Middle frontal gyrus (tissue), 1 donor: ENCODE measurements around the gene DAGLB.
A peak's percentile ranks its signal among the peaks of the same experiment; 100 is the strongest.
"Not testable (repeated sequence)": the region's sequence is repeated elsewhere in the genome, so short reads cannot be mapped to it uniquely, and the experiment has no call there.

ENCODE experiments used
- DNase-seq: peaks from one replicate; pipeline ENCODE4 v3.0.0-alpha.2; 2015; ENCODE audit warnings: low spot score; ENCODE audit errors: extremely low spot score

DAGLB gene

DNA sequence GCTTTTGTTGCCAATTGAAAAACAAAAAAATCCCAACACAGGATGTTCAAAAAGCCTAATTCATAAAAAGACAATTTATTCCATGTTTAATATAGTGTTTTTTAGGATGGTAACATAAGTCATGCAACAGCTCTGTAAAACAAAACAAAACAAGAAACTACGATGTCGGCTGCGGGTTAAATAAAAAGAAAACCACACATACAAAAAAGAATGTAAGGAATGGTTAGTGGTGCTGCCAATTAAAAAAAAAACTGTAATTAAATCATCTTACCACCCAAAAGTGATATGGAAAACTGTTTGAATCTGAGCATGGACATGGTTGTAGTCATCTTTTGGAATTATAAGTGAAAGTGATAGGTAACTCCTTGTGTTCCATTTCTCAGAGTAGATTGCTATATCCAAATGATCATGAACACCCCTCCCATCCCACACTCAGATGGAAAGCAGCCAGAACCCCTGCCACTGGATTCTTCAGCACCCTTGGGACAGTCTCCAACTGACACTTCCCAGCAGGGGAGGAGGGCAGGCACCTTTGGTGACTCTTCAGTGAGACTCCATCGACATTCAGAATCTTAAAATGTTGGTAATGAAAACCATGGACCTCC, 14.3 kb upstream of the DAGLB start:
- no peak for DNase-seq

DNA sequence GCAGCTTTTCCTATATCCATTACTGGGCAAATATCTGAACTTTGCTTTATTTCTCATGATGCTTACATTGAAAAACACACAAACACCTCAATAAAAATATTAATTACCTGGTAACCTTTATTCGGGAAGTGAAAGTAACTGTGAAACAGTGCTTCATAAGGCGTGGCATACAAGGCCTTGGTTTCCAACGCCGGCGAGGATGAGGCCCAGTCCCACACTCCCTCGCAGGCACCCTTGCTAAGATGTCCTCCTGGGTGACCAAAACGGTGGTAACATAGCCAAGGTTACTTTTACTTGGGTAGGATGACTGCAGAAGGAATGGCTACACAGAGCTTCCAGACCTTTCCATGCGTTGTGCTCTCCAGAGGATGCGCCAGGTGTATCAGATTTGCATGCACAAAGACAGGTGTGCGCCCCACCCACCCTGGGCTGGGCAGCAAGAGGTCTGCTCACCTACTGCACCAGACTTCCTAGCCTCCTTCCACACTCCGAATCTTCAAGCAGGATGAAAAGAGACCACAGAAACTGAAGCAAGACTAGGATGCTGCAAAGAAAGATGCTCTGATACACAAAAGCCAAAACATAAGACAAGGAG, 13.3 kb upstream of the DAGLB start:
- DNase-seq = no peak

DNA sequence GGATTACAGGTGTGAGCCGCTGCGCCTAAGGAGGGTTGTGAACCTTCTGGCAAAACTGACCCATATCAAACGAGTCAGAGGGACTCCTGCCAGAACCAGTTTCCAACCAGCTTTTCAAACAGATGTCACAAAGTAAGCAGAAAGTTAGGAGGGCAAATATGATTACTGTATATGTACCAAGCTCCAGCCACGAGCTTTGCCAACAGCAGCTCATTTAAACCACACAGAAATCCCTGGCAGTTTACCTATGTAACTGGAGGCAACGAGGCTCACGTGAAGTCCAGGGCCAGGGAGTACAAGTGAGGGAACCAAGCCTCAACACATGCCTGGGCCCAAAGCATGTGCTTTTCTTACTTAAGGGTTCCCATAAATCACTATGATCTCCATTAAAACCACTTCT, 12.5 kb upstream of the DAGLB start:
- no peak for DNase-seq

DNA sequence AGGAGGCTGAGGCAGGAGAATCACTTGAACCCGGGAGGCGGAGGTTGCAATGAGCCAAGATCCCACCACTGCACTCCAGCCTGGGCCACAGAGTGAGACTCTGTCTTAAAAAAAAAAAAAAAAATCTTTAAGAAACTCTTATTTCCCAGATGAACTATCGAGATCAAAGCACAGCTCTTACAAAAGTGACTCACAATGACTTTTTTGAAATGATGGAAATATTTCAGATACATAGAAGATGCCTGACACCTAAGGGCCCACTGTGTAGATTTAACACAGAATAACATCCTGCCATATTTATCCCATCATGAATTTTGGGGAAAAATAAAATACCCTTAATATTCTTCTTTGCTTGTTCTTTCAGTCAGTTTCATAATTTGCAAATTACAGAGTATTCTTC, 10.9 kb upstream of the DAGLB start:
- not testable (repeated sequence) for DNase-seq

DNA sequence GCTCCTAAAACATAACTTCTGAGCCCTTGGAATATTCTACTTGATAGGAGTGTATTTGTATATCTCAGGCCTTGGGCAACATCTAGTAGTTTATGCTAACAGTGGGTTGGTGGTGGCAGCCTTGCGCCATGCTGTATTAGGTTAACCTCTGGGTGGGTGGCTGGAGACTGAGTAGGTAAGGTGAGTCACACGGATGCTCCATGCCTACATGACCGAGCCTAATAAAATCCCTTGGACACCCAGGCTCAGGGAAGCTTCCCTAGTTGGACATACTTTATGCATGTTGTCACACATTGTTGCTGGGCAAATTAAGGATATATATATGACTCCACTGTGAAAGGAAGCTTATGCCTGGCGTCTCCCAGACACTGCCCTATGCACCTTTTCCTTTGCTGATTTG, 6.0 kb upstream of the DAGLB start:
- no peak for DNase-seq

DNA sequence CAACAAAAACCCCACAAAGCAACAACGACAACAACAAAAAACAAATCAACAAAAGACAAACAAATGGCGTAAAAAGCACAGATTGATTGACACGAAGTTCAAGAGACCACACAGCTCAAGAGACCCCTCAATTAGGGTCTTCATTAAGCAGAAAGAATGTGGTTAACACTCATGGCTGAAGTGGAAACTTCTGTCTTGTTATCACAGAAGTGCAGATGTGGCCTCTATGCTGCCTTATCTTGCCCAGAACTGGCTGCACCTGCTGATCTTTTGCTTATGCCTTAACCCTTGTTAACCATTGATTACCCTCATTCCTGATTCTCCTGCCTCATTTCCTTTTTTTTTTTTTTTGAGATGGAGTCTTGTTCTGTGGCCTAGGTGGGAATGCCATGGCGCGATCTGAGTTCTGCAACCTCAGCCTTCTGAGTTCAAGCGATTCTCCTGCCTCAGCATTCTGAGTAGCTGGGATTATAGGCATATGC, 3.5 kb upstream of the DAGLB start:
- DNase-seq = no peak

DNA sequence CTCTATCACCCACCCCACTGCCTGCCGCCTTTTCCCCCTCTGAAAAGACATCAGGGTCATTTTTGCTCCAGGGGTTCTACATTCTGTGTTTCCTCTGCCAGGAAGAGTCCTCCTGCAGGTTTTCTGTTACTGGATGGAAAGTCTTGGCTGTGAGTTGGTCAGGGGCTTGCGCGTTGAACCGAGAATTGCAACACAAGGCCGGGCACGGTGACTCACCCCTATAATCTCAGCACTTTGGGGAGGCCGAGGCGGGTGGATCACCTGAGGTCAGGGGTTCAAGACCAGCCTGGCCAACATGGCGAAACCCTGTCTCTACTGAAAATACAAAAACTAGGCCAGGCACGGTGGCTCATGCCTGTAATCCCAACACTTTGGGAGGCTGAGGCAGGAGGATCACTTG, 2.8 kb upstream of the DAGLB start:
- DNase-seq = not testable (repeated sequence)

DNA sequence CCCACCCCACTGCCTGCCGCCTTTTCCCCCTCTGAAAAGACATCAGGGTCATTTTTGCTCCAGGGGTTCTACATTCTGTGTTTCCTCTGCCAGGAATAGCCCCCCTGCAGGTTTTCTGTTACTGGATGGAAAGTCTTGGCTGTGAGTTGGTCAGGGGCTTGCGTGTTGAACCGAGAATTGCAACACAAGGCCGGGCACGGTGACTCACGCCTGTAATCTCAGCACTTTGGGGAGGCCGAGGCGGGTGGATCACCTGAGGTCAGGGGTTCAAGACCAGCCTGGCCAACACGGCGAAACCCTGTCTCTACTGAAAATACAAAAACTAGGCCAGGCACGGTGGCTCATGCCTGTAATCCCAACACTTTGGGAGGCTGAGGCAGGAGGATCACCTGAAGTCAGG, 2.1 kb upstream of the DAGLB start:
- not testable (repeated sequence) for DNase-seq

DNA sequence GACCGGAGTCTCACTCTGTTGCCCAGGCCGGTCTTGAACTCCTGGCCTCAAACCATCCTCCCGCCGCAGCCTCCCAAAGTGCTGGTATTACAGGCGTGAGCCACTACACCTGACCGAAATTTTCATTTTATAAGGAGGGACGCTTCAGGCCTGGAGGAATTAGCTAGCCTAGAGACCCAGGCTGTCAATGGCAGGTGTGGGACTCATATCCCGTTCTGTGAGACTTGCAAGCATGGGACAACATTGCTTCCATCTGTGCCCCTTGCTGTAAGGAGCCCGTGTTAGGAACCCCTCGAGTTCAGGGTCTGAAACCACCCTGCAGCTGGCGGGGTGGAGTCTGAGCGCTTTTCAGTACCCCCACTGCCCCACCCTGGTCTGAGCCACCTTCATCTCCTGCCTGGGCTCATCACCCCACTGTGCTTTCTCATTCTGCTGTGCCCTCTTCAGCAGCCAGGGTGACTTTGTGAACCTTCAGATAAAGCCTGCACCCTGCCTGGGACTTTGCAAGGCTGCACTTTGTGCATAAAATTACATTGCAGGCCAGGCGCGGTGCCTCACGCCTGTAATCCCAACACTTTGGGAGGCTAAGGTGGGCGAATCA, 1.3 kb upstream of the DAGLB start:
- DNase-seq = no peak

DNA sequence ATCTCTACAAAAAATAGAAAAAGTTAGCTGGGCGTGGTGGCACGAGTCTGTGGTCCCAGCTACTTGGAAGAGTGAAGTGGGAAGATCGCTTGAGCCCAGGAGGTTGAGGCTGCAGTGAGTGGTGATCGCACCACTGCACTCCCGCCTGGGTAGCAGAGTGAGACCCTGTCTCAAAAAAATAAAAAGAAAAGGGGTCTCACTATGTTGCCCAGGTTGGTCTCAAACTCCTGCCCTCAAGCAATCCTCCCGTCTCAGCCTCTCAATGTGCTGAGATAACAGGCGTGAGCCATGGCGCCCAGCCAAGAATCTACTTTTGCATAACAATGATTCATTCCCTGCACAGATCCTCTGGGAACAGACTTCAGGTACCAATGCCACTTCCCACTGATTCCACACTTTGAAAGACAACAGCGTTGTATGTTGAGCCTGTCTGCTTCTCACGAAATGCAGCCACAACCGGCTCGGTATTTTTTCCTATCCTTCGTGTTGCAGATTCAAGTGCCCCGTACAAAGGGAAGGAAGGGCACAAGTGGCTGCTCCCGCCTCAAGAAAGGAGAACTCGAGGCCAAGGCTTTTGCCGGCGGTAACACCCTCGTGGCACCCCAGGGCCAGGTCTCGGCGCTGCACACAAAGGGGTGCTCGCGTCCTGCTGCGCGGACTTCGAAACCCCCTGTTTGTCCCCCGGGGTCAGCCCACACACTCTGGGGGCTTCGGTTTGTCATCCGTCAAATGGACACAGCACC, 745 bp downstream of the DAGLB start:
- DNase-seq = no peak

DNA sequence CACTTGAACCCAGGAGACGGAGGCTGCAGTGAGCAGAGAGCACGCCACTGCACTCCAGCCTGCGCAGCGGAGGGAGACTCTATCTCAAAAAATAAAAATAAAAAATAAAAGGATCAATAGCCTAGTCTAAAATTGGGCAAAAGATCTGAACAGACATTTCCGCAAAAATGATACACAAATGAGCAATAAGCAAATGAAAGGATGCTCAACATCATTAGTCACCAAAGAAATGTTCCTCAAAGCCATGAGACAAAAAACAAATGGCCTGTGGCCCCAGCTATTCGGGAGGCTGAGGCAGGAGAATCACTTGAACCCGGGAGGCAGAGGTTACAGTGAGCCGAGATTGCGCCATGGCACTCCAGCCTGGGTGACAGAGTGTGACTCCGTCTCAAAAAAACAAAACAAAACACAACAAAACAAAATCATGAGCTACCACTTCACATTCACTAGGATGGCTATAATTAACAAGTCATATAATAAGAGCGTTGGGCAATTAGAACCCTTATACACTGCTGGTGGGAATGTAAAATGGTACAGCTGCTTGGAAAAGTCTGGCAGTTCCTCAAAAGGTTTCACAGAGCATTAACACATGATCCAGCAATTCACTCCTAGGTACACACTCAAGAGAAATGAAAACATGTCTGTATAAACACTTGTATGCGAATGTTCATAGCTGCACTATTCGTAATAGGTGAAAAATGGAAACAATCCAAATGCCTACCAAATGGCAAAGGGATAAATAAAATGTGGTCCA, 3.1 kb downstream of the DAGLB start:
- no peak for DNase-seq

DNA sequence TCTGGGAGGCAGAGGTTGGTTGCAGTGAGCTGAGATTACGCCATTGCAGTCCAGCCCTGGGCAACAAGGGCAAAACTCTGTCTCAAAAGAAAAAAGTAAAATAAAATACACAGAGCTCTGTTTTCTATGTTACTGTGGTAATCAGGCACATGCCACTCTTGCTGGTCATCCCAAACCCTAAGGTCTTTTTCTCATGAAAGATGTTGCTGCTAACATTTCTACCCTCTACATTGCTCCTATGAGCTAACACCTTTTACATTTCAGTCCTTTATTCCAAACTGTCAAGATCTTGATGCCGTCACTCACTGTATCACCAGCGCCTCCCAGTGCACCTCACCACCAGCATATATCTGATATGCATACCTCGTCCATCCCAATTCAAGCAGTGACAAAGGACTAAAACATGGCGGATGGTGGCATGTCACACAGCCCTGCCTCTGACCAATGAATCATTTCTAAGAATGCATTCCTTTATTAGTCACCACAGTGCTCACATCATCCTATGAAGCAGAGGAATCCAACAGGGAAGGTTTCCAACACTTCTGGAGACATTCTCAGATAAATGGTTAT, 4.3 kb downstream of the DAGLB start:
- no peak for DNase-seq

DNA sequence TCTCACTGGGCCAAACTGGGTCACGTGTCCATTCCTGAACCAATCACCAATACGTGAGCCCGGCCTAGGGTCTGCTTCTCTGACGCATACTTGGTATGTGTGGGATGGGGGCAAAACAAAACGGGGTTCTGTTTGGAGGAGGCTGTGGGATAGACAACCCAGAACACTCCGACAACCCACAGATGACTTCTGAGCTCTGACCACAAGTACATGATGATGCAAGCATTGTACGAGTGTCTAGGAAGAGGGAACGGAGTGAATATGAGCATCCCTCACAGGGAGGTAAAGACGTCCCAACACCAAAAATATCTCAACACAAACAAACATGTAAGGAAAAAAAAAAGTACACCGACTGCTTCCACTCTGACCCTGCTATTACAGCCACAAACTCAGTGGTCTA, 5.6 kb downstream of the DAGLB start:
- DNase-seq = no peak

DNA sequence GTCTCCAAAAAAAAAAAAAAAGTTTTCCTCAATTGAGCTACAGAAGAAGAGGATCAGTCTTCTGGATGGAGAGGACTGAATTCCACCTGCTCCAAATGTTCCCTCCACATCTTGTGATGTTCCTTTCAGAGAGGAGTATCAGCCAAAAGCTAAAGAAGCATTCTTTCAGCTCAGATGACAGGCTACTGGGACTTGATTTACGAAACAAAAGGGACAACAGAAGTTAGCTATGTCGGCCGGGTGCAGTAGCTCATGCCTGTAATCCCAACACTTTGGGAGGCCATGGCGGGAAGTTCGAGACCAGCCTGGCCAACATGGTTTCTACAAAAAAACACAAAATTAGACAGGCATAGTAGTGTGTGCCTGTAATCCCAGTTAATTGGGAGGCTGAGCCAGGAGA, 7.4 kb downstream of the DAGLB start:
- DNase-seq = no peak

DNA sequence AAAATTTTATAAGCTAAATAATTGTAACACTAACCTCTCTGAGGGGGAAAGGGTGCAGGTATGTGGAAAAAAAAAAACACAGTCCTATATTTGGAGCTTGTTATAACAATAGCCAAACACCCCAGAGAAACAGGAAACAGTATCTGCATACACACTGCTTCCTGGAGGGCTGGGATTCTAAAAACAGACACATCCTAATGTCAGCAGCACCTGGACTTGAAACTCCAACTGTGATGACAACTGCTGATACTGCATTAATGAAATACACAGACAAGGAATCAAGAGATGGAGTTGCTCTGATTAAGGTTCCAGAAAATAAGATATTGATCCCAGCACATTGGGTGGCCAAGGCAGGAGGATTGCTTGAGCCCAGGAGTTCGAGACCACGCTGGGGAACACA, 9.3 kb downstream of the DAGLB start:
- DNase-seq = no peak

DNA sequence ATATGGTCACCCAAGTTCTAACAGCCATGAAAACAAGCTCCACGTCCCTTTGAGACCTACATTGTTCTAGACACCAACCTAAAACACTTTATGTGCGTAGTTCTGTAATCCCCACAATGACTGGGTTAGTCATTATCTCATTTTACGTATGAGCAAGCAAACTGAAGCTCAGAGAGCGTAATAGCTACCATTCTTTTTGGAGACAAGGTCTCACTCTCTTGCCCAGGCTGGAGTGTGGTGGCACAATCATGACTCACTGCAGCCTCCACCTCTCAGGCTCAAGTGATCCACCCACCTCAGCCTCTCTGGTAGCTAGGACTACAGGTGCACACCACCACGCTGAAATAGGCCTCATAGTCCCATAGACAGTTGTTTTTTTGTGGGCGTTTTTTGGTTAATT, 10.5 kb downstream of the DAGLB start:
- DNase-seq = no peak

DNA sequence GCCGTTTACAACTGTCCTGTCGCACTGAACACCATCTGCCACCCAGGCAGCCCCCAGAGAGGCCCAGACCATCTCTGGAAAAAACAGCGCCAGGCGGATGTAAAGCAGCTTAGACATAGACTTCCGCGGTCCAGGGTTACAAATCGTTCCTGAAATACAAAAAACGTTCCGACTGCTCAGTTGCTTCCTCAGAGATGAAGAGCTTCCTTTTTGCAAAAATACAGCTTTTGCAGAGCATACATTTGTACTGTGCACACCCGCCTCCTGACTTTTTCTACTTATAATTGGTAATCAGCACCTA, 11.4 kb downstream of the DAGLB start:
- DNase-seq = no peak

DNA sequence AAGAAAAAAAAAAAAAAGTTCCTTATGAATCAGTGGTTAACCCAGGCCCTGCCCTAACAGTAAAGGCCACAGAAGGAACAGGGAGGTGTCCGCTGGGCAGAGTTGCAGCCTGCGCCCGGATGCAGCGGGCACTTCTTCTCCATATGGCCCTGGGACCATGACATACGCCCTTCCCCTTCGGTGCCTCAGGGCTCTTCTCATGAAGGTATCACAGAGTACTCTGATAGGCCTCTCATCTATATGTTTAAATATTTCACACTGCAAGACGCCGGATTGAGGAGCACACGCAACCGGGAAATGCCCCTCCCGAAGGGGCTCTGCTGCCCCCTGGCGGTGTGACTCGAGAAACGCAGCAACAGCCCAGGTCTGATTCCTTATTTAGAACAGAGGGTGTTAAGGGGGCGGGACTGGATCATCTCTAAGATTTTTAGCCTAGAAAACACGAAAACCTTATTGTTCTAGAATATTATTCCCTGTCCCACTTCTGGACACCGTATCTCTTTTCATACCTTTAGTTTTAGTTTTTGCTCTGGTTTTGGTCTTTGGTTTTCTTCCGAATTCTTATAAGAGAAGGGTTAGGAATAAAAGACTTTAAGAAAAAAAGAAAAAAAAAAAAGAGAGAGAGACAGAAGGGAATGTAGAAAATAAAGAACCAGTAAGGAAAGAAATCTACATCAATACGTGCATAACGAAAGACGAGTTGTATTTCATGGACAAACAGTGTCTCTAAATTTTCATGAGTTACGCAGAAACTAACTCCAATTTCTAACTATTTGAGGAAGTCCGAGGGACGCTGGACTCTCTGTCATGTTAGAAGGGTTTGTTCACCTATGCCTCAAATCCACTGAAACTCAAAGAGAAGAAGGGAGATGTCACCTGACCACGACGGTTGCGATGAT, 12.0 kb downstream of the DAGLB start:
- peak; percentile 76 for DNase-seq

DNA sequence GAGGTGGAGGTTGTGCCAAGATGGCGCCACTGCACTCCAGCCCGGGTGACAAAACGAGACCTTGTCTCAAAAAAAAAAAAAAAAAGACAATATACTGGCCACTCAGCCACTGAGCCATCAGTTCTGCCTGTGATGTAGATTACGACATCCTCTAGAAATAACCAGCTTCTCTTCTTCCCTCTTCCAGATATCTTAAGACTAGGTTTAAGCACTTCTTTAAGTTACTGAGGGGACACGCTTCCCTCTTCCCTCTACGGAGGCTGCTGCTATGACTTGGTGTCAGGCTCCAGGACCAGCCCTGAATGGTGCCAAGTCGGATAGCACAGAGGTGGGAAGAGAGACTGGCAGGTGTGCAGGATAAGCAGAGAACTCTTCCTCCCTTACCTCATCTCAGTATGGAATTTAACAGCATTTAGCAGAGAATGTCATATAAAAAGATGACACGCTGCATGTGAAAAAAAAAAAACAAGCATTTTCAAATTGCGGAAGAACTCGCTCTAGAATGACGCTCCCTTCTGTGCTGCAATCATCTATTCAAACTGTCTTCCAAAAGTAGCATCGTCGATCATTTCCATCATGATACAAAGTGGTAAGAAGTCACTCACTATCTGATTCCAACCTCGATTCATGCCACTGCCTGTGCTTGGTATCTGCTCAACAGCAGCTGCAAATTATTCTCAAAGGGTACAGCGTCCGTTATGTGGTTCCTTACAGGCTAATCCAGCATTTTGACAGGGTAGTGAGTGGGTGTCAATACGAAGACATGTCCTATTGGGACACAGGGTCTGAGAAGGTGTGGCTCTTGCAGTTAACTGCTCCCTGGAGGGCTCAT, 13.8 kb downstream of the DAGLB start:
- DNase-seq = no peak

DNA sequence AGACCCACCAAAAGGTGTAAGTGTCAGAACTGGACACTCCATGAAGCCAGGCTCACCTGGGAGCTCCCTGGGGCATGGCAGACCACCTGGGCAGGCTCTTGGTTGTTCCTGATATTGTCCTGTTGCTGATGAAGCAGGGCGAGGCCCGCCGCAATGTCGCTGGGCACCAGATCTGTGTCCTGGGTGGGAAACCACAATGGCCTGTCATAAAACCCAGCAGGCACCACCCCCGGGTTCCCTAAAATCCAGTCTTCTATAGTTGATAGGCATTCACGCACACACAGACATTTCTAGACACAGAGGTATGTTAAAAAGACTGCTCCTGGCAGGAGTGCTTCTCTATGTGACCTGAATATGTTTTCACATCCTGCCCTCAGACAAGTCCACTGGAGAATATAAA, 15.0 kb downstream of the DAGLB start:
- DNase-seq = no peak
